Prostate gland (tissue), 2 donors: ENCODE data around the gene USP35.

Source experiments
- POLR2A ChIP-seq: fragments of 450-650 bp; IDR thresholded peaks from one replicate; pipeline ENCODE4 v1.6.1; 2016; ENCODE audit warnings: antibody characterized with exemption, mild to moderate bottlenecking
- POLR2AphosphoS5 ChIP-seq: sonication (generic); formaldehyde crosslinking; IDR thresholded peaks from one replicate; pipeline ENCODE4 v1.6.1; 2017; ENCODE audit warnings: antibody characterized with exemption
- TF ChIP-seq, protein P1 (sequence below), 4 experiments: fragments of 200-600 bp in 2 of 4; fragments of 450-650 bp in 2 of 4; sonication (generic) in 2 of 4; IDR thresholded peaks; 1 replicate in 3 of 4; 2 replicates in 1 of 4; pipeline ENCODE4 v1.5.1; 2016 to 2019; ENCODE audit warnings: antibody characterized with exemption in 4 of 4, mild to moderate bottlenecking in 2 of 4, moderate library complexity in 2 of 4

GRCh38 chr11:78145511-78146025, 43.2 kb upstream of the USP35 start:
- TF ChIP-seq, protein P1, sequence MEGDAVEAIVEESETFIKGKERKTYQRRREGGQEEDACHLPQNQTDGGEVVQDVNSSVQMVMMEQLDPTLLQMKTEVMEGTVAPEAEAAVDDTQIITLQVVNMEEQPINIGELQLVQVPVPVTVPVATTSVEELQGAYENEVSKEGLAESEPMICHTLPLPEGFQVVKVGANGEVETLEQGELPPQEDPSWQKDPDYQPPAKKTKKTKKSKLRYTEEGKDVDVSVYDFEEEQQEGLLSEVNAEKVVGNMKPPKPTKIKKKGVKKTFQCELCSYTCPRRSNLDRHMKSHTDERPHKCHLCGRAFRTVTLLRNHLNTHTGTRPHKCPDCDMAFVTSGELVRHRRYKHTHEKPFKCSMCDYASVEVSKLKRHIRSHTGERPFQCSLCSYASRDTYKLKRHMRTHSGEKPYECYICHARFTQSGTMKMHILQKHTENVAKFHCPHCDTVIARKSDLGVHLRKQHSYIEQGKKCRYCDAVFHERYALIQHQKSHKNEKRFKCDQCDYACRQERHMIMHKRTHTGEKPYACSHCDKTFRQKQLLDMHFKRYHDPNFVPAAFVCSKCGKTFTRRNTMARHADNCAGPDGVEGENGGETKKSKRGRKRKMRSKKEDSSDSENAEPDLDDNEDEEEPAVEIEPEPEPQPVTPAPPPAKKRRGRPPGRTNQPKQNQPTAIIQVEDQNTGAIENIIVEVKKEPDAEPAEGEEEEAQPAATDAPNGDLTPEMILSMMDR (IDR thresholded peaks at IDR 0.05), result no peak
- no peak for TF ChIP-seq POLR2A
- no peak for TF ChIP-seq POLR2AphosphoS5
